ENCODE data around the gene LBR.

DNA sequence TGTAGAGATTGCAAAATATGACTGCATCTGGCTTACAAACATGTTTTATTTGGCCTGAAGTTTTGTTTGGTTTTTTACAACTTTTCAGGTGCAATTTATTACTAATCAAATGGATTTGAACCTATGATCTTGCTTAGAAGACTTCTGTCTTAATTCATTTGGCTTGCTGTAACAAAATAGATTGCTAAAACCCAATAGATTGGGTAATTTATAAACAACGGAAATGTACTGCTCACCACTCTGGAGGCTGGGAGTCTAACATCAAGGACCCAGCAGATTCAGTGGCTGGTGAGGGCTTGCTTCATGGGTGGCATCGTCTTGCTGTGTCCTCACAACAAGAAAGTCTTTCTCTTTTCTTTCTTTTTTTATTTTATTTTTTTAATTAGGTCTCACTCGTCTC, 72.9 kb downstream of the LBR start:
- TF ChIP-seq EZH2 (IDR thresholded peaks at IDR 0.05; ENCODE audit: low read depth, unreplicated experiment): no peak
- TF ChIP-seq, protein P1, sequence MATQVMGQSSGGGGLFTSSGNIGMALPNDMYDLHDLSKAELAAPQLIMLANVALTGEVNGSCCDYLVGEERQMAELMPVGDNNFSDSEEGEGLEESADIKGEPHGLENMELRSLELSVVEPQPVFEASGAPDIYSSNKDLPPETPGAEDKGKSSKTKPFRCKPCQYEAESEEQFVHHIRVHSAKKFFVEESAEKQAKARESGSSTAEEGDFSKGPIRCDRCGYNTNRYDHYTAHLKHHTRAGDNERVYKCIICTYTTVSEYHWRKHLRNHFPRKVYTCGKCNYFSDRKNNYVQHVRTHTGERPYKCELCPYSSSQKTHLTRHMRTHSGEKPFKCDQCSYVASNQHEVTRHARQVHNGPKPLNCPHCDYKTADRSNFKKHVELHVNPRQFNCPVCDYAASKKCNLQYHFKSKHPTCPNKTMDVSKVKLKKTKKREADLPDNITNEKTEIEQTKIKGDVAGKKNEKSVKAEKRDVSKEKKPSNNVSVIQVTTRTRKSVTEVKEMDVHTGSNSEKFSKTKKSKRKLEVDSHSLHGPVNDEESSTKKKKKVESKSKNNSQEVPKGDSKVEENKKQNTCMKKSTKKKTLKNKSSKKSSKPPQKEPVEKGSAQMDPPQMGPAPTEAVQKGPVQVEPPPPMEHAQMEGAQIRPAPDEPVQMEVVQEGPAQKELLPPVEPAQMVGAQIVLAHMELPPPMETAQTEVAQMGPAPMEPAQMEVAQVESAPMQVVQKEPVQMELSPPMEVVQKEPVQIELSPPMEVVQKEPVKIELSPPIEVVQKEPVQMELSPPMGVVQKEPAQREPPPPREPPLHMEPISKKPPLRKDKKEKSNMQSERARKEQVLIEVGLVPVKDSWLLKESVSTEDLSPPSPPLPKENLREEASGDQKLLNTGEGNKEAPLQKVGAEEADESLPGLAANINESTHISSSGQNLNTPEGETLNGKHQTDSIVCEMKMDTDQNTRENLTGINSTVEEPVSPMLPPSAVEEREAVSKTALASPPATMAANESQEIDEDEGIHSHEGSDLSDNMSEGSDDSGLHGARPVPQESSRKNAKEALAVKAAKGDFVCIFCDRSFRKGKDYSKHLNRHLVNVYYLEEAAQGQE (IDR thresholded peaks at IDR 0.05; ENCODE audit: unreplicated experiment): no peak
- no peak for TF ChIP-seq POLR2AphosphoS5 (IDR thresholded peaks at IDR 0.05; ENCODE audit: low read depth)
- TF ChIP-seq, protein P2, sequence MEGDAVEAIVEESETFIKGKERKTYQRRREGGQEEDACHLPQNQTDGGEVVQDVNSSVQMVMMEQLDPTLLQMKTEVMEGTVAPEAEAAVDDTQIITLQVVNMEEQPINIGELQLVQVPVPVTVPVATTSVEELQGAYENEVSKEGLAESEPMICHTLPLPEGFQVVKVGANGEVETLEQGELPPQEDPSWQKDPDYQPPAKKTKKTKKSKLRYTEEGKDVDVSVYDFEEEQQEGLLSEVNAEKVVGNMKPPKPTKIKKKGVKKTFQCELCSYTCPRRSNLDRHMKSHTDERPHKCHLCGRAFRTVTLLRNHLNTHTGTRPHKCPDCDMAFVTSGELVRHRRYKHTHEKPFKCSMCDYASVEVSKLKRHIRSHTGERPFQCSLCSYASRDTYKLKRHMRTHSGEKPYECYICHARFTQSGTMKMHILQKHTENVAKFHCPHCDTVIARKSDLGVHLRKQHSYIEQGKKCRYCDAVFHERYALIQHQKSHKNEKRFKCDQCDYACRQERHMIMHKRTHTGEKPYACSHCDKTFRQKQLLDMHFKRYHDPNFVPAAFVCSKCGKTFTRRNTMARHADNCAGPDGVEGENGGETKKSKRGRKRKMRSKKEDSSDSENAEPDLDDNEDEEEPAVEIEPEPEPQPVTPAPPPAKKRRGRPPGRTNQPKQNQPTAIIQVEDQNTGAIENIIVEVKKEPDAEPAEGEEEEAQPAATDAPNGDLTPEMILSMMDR (conservative IDR thresholded peaks at IDR 0.05; ENCODE audit: low read depth in 2 of 2): no peak
- TF ChIP-seq EZH2phosphoT487 (IDR thresholded peaks at IDR 0.05; ENCODE audit: unreplicated experiment): no peak
- no peak for TF ChIP-seq ZNF331 (CRISPR knock-in tag; IDR thresholded peaks at IDR 0.05; ENCODE audit: low read depth)
- TF ChIP-seq, protein P3, sequence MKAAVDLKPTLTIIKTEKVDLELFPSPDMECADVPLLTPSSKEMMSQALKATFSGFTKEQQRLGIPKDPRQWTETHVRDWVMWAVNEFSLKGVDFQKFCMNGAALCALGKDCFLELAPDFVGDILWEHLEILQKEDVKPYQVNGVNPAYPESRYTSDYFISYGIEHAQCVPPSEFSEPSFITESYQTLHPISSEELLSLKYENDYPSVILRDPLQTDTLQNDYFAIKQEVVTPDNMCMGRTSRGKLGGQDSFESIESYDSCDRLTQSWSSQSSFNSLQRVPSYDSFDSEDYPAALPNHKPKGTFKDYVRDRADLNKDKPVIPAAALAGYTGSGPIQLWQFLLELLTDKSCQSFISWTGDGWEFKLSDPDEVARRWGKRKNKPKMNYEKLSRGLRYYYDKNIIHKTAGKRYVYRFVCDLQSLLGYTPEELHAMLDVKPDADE (IDR thresholded peaks at IDR 0.05): no peak
- no peak for TF ChIP-seq STAT1 (IDR thresholded peaks at IDR 0.05; ENCODE audit: unreplicated experiment)
- TF ChIP-seq JUNB (IDR thresholded peaks at IDR 0.05; ENCODE audit: unreplicated experiment): no peak
- no peak for TF ChIP-seq CREB1 (CRISPR knock-in tag; IDR thresholded peaks at IDR 0.05; ENCODE audit: low read depth)
- TF ChIP-seq ZNF114 (CRISPR knock-in tag; IDR thresholded peaks at IDR 0.05): no peak
- no peak for TF ChIP-seq NANOG (IDR thresholded peaks at IDR 0.05; ENCODE audit: borderline replicate concordance)

Data from GM23338 (cell line).